Stimulated activated CD8-positive, alpha-beta memory T cell treated with anti-CD3 and anti-CD28 coated beads, Interleukin-12 subunit alpha, Interleukin-12 subunit beta, amount 100 ng/mL, for 1 hour (primary cell): ENCODE results near the gene ZNF304.
"Not testable (repeated sequence)": the region's sequence is repeated elsewhere in the genome, so short reads cannot be mapped to it uniquely, and the experiment has no call there.

Experiments
- DNase-seq: peaks from one replicate; pipeline ENCODE4 v3.0.0-alpha.2; 2020; ENCODE audit warnings: low read depth

Gene ZNF304

DNA sequence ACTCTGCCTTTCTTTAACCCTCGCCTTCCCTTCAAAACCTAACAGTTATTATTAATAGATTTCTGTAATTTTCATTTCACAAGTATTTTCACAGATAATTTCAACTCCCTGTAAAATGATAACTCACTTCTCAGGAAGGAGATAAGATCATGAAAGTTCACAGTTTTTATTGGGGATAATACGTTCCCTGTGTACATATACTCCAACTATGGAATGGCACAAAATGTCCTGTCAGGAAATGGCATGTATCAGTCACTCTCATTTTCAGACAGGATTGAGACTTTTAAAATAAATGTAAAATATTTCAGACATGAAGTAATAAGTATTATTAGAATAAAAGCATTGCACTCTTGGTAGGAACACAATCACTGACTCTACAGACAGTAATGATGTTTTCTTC is 11.3 kb downstream of the ZNF304 start:
- DNase-seq, result no peak

DNA sequence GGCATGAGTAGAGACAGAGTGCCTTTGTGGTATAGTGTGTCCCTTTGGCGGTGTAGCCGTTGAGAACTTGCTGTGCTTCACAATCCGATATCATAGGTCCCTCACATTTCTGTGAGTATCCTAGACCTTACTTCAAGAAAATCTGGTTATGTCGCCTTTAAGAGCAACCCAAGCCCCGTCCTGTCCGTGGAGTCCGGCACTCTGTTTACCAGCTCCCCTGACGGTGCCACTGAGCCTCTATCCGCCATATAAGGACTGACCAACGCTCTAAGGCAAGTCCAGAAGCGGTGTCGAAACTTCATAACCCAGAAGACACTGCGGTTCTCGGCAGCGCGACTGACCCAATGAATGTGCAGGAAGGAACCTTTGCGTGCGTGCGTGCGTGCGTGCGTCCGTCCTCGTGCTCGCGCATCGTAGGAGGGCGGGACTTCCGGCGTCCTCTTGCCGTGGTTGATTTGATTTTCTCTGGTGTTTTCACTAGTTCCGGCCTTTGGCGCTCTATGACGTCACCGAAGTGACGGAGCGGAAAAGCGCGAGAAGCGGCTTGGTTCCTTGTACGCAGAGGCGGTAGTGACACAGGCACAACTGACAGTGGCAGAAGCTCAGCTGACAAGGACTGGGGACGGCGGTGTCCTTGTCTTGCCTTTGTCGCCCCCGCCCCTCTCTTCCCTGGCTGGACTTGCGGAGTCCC is 12.1 kb downstream of the ZNF304 start, which contains the start of the genes TRAPPC2B and ZNF547:
TRAPPC2B (plus strand) TSS at position 555 of the 691 bp plus-strand sequence. CDS start 1,283 bp downstream, outside the sequence.
ZNF547 (plus strand) TSS at position 555 of the 691 bp plus-strand sequence. CDS start 5,005 bp downstream, outside the sequence.
- peak; percentile 96 for DNase-seq

DNA sequence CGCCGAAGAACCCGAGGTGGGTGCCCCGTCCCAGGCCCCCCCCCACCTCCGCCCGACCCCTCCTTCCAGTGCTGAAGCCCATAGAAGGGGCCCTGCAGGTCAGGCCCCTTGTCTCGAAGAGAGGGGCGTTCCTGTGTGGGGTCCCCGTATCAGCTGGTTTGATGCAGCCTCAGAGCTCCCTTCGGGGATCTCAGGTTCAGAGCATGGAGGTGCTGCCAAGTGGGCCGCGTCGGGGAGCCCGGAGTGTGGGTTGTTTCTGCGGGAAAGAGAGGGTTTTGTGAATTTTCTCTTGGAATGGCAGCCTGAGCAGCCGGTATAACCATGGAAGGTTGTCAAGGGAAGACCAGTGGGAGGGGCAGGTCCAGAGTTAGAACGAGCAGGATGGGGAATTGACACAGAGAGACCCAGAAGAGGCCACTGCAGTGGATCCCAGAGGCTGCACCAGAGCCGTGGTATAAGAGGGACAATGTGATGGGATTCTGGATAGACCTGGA is 12.7 kb downstream of the ZNF304 start:
- DNase-seq, result no peak

DNA sequence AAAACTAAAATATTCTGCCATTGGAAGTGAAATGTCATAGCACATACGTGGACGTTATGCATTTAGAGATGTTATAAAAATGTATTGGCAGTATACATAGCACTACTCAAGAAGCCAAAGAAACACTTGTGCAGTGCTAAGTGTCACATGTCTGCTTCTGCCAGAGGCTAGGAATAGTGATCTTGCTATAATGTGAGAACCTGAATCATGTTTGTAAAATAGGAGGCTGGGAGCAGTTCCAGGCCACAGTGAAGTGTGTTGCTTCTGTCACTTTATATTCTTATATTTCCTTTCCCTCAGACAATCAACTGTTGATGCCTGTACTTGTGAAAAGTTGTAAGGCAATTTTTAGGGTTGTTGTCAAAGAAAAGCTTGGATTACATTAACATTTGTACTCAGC is 15.7 kb downstream of the ZNF304 start:
- DNase-seq, result no peak

DNA sequence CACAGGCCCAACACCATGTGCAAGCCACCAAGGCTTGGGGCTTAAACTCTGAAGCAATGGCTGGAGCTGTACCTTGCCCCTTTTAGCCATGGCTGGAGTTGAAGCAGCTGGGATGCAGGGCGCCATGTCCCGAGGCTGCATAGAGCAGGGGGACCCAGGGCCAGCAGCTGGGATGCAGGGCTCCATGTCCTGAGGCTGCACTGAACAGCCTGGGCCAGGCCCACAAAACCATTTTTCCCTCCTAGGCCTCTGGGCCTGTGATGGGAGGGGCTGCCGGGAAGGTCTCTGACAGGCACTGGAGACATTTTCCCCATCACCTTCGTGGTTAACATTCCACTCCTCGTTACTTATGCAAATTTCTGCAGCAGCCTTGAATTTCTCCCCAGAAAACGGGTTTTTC is 23.1 kb downstream of the ZNF304 start:
- DNase-seq, result no peak

DNA sequence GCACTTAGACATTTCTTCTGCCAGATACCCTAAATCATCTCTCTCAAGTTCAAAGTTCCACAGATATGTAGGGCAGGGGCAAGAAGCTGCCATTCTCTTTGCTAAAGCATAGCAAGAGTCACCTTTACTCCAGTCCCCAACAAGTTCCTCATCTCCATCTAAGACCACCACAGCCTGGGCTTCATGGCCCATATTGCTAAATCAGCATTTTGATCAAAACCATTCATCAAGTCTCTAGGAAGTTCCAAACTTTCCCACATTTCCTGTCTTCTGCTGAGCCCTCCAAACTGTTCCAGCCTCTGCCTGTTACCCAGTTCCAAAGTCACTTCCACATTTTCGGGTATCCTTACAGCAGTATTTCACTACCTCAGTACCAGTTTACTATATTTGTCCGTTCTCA is 23.6 kb downstream of the ZNF304 start:
- not testable (repeated sequence) for DNase-seq

DNA sequence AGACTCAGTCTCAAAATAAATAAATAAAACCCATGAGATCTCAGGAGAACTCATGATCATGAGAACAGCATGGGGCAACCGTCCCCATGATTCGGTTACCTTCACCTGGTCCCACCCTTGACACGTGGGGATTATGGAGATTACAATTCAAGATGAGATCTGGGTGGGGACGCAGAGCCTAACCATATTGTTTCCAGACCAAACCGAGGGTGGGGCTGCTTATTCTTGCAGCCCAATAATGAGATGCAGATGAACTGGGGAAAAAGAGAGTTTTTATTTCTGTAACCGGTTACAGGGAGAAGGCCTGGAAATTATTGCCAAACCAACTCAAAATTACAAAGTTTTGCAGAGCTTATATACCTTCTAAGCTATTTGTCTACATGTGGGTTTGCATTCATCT is 25.1 kb downstream of the ZNF304 start:
- DNase-seq, result no peak

DNA sequence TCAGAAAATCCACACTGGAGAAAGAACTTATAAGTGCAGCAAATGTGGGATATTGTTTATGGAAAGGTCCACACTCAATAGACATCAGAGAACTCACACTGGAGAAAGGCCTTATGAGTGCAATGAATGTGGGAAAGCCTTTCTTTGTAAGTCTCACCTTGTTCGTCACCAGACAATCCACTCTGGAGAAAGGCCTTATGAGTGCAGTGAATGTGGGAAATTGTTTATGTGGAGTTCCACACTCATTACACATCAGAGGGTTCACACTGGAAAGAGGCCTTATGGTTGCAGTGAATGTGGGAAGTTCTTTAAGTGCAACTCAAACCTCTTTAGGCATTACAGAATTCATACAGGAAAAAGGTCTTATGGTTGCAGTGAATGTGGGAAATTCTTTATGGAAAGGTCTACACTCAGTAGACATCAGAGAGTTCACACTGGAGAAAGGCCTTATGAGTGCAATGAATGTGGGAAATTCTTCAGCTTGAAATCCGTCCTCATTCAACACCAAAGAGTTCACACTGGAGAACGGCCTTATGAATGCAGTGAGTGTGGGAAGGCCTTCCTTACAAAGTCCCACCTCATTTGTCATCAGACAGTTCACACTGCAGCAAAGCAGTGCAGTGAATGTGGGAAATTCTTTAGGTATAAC is 26.6 kb downstream of the ZNF304 start:
- no peak for DNase-seq

DNA sequence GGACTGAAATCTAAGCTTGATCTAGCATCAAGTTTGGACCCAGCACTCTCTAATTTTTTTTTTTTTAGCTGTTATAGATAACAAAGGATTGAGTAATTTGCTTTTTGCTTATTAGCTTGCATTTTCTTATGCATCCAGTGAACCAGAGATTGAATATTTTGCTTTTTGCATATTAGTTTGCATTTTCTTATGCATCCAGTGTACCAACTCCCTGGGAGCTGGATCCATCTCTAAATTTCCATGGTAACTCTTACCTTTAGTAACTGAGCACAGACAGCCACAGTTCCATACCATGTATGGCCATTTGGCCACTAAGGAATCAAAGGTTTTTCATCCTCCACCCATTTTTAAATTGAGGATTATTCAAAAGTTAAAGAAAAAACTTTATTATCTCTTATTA is 29.9 kb downstream of the ZNF304 start:
- no peak for DNase-seq

DNA sequence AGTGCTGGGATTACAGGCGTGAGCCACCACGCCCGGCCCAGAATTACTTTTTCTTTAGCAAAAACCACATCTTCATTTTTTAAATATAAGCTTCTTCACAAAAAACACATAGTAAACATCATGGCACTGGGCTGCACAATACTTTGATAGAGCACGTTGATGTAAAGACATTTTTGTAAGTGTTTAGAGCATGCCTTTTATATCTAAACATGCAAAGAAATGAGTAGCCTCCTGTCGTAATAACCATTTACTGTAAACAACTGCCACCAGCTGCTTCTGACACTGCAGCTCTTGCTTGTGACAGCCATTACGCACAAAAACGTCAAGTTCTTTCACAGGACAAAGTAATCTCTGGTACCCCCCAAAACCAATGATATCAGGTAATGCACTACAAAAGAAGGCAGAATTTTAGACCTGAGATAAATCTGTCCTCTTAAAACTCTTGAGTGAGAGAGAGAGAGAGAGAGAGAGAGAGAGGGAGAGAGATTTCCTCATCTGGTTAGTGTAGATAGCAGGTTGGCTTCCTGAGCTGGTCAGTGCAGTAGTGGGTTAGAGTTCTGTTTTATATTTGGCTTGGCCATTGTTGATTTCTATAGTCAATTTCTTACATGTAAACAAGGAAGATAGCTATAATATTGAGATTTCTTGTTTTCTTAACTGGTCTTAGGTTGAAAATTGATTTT is 31.9 kb downstream of the ZNF304 start:
- DNase-seq, result no peak

DNA sequence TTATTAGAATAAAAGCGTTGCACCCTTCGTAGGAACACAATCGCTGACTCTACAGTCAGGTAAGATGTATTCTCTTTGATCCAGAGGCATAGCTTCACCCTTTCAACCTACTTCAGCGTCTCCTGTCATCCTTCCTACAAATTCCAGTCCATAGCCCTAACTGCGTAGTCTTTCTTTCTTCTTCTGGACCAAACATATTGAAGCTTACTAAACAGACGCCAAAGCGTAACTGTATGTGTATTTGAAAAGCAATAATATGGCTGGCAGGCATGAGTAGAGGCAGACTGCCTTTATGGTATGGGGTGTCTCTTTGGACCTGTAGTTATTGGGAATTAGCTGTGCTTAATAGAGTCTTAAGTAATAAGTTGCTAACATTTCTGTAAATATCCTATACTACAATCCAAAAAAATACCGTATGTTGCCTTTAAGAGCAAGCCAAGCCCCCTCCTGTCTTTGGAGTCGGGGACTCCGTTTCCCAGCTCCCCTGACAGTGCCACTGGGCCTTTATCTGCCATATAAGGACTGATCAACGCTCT is 38.2 kb downstream of the ZNF304 start:
- DNase-seq, result no peak

DNA sequence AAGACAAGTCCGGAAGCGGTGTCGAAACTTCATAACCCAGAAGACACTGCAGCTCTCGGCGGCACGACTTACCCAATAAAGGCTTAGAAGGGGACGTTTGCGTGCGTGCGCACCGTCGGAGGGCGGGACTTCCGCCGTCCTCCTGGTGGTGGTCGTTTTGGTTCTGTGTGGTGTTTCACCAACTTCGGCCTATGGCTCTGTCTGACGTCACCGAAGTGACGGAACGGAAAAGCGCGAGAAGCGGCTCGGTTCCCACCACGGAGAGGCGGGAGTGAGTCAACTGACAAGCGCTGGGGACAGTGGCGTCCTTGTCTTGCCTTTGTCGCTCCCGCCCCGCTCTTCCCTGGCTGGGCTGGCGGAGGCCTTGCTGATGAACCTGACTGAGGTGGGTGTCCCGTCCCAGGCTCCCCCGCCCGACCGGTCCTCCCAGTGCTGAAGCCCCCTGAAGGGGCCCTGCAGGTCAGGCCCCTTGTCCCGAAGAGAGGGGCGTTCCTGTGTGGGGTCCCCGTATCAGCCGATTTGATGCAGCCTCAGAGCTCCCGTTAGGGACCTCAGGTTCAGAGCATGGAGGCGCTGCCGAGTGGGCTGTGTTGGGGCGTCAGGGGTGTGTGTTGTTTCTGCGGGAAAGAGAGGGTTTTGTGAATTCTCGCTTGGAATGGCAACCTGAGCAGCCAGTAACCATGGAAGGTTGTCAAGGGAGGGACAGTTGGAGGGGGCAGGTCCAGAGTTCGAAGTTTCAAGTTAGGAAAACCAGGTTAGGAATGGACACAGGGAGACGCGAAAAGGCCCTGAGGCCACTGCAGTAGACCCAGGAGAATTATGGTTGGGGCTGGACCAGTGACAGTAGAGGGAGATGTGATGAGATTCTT is 38.9 kb downstream of the ZNF304 start, which contains the start of gene ZNF548:
ZNF548 (plus strand) TSS at position 125 of the 869 bp plus-strand sequence; CDS start at position 371, 246 bp downstream.
- peak; percentile 97 for DNase-seq

DNA sequence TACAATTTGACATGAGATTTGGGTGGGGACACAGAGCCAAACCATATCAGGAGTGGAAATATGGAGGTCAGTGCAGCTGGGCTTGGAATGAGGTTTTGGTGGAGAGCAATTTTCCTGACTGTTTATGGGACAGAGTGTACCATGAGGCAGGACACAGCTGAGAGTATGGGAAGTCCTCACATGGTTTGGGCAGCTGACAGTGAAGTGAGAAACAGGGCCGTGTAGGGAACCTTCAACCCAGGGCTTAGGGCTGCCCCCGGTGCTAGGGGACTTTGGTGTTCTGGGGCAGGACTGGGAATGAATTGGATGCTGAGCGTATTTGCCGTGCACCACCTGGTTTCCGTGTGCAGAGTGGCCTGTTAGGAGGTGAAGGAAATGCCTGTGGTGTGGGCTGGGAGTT is 44.6 kb downstream of the ZNF304 start:
- no peak for DNase-seq

DNA sequence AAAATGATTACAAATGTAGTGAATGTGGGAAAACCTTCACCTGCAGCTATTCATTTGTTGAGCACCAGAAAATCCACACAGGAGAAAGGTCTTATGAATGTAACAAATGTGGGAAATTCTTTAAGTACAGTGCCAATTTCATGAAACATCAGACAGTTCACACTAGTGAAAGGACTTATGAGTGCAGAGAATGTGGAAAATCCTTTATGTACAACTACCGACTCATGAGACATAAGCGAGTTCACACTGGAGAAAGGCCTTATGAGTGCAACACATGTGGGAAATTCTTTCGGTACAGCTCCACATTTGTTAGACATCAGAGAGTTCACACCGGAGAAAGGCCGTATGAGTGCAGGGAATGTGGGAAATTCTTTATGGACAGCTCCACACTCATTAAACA is 47.8 kb downstream of the ZNF304 start:
- DNase-seq, result no peak

DNA sequence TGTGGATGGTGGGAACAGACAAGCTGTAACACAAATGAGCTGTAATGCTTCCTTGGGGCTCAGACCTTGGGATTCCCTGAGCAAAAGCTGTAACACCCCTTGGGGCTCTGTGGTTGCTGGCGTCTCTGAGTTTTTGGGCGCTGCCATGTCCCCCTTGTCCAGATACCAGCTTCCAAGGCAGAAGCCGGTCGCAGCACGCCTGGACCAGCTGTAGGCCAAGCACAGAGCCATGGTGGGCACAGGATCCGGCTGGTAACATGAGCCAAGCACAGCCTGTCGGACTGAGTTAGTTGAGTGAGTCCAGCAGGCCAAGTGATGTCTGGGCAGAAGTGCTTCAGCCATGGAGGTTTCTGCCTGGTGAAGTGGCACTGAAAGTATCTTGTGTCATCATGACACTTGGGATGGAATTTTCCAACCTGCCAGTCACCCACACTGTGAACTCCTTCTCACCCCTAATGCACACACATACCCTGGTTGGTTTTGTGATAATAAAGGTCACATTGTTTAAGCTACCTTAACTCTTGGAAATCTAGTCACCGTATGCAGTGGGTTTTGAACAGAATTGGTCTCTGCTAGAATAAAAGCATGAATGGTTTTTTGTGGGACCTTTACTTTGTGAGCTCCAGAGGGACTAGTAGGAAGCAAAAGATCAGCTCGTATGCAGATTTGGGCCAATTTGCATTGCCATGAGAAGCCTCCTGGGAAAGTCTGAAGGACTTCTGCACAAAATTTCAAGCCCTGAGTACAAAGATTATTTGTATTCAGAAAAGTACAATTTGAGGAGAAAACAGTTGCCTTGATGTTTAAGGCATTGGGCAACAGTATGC is 52.9 kb downstream of the ZNF304 start:
- DNase-seq, result no peak

DNA sequence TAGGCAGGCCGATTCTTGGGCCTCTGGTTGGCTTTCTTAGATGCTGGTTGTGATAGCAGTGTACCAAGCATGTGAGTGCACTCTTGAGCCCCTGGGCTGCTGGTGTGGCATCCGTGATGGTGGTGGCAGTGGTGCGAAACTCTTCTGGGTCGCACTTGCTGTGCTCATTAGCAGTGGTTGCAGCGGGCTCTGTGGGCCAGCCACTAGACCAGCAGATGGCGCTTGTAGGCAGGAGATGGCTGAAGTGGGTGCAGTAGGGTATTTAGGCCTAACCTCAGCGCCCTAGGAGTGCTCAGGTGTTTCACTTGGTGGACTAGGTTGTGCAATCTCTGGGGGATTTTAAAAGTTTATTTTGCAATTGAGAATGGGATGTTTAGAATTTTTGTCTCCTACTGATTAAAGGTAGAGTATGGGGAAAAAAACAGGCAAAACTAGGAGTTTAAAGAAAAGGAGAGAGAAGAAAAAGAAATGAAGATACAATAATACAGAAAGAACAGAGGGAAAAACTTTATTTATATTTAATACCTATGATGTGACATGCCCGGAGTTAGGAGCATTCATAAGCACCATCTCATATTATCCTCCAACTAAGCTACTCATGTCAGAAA is 55.5 kb downstream of the ZNF304 start:
- peak; percentile 49 for DNase-seq
